ENCODE measurements around the gene DOCK11. TPM values are rescaled to one million over a fixed set of nuclear protein-coding genes. Genes with fewer than 3 reads are reported as not detected.
"Not testable (repeated sequence)": the region's sequence is repeated elsewhere in the genome, so short reads cannot be mapped to it uniquely, and the experiment has no call there.

Gene DOCK11
- total and polyA plus RNA-seq, 7 experiments from 2014 or later = 24.2 to 115 (median 78.5) TPM

GRCh38 chrX:118727686-118728339, 232.2 kb downstream of the DOCK11 start:
- H3K27ac Mint-ChIP-seq = peak overlapping the region in 1 of 9 donors; percentile 18
- POLR2A ChIA-PET = interaction anchor here (0.6 kb wide), 1 partner anchor 10 kb away, joined by 3 read pairs; no protein-coding TSS in a partner anchor
- DNase-seq (no peak), ATAC-seq (no peak)
- no peaks in the 10 kb centered on the region for H3K36me3 Mint-ChIP-seq
- H3K27me3 Mint-ChIP-seq = peaks cover 12 to 45% (median 20%) of the 10 kb centered on the region in 5 donors
- peaks cover 0 to 9% (median 0%) of the 10 kb centered on the region in 7 donors for H3K4me1 Mint-ChIP-seq
- intact Hi-C loops (cut with micrococcal nuclease) = no loop called here
- no peaks in the 10 kb centered on the region for H3K36me3 ChIP-seq (ENCODE audit: control insufficient read depth in 2 of 3, insufficient read depth in 3 of 3, low read length in 3 of 3)
- H3K9me3 Mint-ChIP-seq = peaks cover 0 to 3% (median 0%) of the 10 kb centered on the region in 11 donors
- H3K27ac ChIP-seq (ENCODE audit: low read depth, low read length) = no peak overlapping the region
- H3K9me3 ChIP-seq (ENCODE audit: control insufficient read depth in 2 of 3, low read length in 3 of 3) = no peaks in the 10 kb centered on the region
- CTCF ChIA-PET = no interaction called here
- peak overlapping the region; percentile 30 to 81 (median 66) for H3K4me3 Mint-ChIP-seq
- H3K4me3 ChIP-seq (ENCODE audit: low read length) = no peak overlapping the region
- peaks cover 0 to 6% of the 10 kb centered on the region in 2 donors for H3K27me3 ChIP-seq (ENCODE audit: control insufficient read depth in 2 of 2, insufficient read depth in 2 of 2, low read length in 2 of 2)
- peaks cover 0 to 5% of the 10 kb centered on the region in 2 donors for H3K4me1 ChIP-seq (ENCODE audit: control insufficient read depth in 2 of 2, insufficient read depth in 2 of 2, low read length in 2 of 2)

GRCh38 chrX:118729042-118729652, 233.5 kb downstream of the DOCK11 start:
- Histone ChIP-seq H3K4me1 (ENCODE audit: control insufficient read depth in 2 of 2, insufficient read depth in 2 of 2, low read length in 2 of 2) (peaks cover 0 to 5% of the 10 kb centered on the region in 2 donors), H3K27me3 (ENCODE audit: control insufficient read depth in 2 of 2, insufficient read depth in 2 of 2, low read length in 2 of 2) (peaks cover 0 to 6% of the 10 kb centered on the region in 2 donors), H3K4me3 (ENCODE audit: low read length) (no peak overlapping the region), H3K9me3 (ENCODE audit: control insufficient read depth in 2 of 3, low read length in 3 of 3) (no peaks in the 10 kb centered on the region), H3K36me3 (ENCODE audit: control insufficient read depth in 2 of 3, insufficient read depth in 3 of 3, low read length in 3 of 3) (no peaks in the 10 kb centered on the region), H3K27ac (ENCODE audit: low read depth, low read length) (no peak overlapping the region)
- Mint-ChIP-seq H3K27ac (no peak overlapping the region), H3K4me3 (no peak overlapping the region), H3K27me3 (peaks cover 12 to 48% (median 24%) of the 10 kb centered on the region in 5 donors), H3K9me3 (peaks cover 0 to 6% (median 0%) of the 10 kb centered on the region in 11 donors), H3K4me1 (peaks cover 0 to 5% (median 0%) of the 10 kb centered on the region in 7 donors), H3K36me3 (no peaks in the 10 kb centered on the region)
- DNase-seq (no peak), ATAC-seq (no peak)
- intact Hi-C loops (cut with micrococcal nuclease) = no loop called here
- ChIA-PET POLR2A (no interaction called here), CTCF (interaction anchor here (0.5 to 0.6 kb wide), 2 partner anchors 268 to 444 kb away, joined by 4 read pairs; no protein-coding TSS in a partner anchor)

- DNase-seq (no peak), ATAC-seq (no peak)
- Mint-ChIP-seq H3K9me3 (peaks cover 0 to 5% (median under 1%) of the 10 kb centered on the region in 11 donors), H3K27ac (no peak overlapping the region), H3K4me1 (peaks cover 0 to 5% (median 0%) of the 10 kb centered on the region in 7 donors), H3K36me3 (no peaks in the 10 kb centered on the region), H3K4me3 (no peak overlapping the region), H3K27me3 (peaks cover 13 to 56% (median 24%) of the 10 kb centered on the region in 5 donors)
- CTCF ChIA-PET = no interaction called here
- POLR2A ChIA-PET = no interaction called here
- H3K36me3 ChIP-seq (ENCODE audit: control insufficient read depth in 2 of 3, insufficient read depth in 3 of 3, low read length in 3 of 3) = no peaks in the 10 kb centered on the region
- H3K4me1 ChIP-seq (ENCODE audit: control insufficient read depth in 2 of 2, insufficient read depth in 2 of 2, low read length in 2 of 2) = peaks cover 0 to 5% of the 10 kb centered on the region in 2 donors
- no peak overlapping the region for H3K4me3 ChIP-seq (ENCODE audit: low read length)
- H3K9me3 ChIP-seq (ENCODE audit: control insufficient read depth in 2 of 3, low read length in 3 of 3) = no peaks in the 10 kb centered on the region
- no peak overlapping the region for H3K27ac ChIP-seq (ENCODE audit: low read depth, low read length)
- intact Hi-C loops (cut with micrococcal nuclease) = no loop called here
- H3K27me3 ChIP-seq (ENCODE audit: control insufficient read depth in 2 of 2, insufficient read depth in 2 of 2, low read length in 2 of 2) = peaks cover 0 to 6% of the 10 kb centered on the region in 2 donors
Measured at GRCh38 chrX:118730500-118731247, 235.1 kb downstream of the DOCK11 start.

GRCh38 chrX:118732551-118732950, 236.9 kb downstream of the DOCK11 start:
- H3K27ac Mint-ChIP-seq; H3K27me3 ChIP-seq (ENCODE audit: control insufficient read depth in 2 of 2, insufficient read depth in 2 of 2, low read length in 2 of 2); H3K4me1 Mint-ChIP-seq; H3K4me3 ChIP-seq (ENCODE audit: low read length); ATAC-seq; H3K4me3 Mint-ChIP-seq; DNase-seq; H3K36me3 ChIP-seq (ENCODE audit: control insufficient read depth in 2 of 3, insufficient read depth in 3 of 3, low read length in 3 of 3); intact Hi-C loops (cut with micrococcal nuclease); CTCF ChIA-PET; H3K4me1 ChIP-seq (ENCODE audit: control insufficient read depth in 2 of 2, insufficient read depth in 2 of 2, low read length in 2 of 2); H3K27ac ChIP-seq (ENCODE audit: low read depth, low read length); POLR2A ChIA-PET; H3K9me3 ChIP-seq (ENCODE audit: control insufficient read depth in 2 of 3, low read length in 3 of 3); H3K36me3 Mint-ChIP-seq; H3K9me3 Mint-ChIP-seq: not testable (repeated sequence)
- H3K27me3 Mint-ChIP-seq = peaks cover 12 to 54% (median 19%) of the 10 kb centered on the region in 5 donors

GRCh38 chrX:118734909-118735308, 239.3 kb downstream of the DOCK11 start:
- Mint-ChIP-seq H3K4me3 (no peak overlapping the region), H3K27ac (no peak overlapping the region), H3K4me1 (peaks cover 0 to 4% (median 0%) of the 10 kb centered on the region in 7 donors), H3K27me3 (peaks cover 9 to 39% (median 17%) of the 10 kb centered on the region in 5 donors), H3K9me3 (peaks cover 0 to 9% (median 5%) of the 10 kb centered on the region in 11 donors), H3K36me3 (peaks cover 0 to 7% (median 0%) of the 10 kb centered on the region in 5 donors)
- Histone ChIP-seq H3K4me1 (ENCODE audit: control insufficient read depth in 2 of 2, insufficient read depth in 2 of 2, low read length in 2 of 2) (no peaks in the 10 kb centered on the region), H3K36me3 (ENCODE audit: control insufficient read depth in 2 of 3, insufficient read depth in 3 of 3, low read length in 3 of 3) (no peaks in the 10 kb centered on the region), H3K27me3 (ENCODE audit: control insufficient read depth in 2 of 2, insufficient read depth in 2 of 2, low read length in 2 of 2) (no peaks in the 10 kb centered on the region), H3K9me3 (ENCODE audit: control insufficient read depth in 2 of 3, low read length in 3 of 3) (no peaks in the 10 kb centered on the region), H3K27ac (ENCODE audit: low read depth, low read length) (no peak overlapping the region), H3K4me3 (ENCODE audit: low read length) (no peak overlapping the region)
- DNase-seq (no peak), ATAC-seq (no peak)
- intact Hi-C loops (cut with micrococcal nuclease) = no loop called here
- ChIA-PET CTCF (no interaction called here), POLR2A (no interaction called here)
